ENCODE results near the gene RGS6. TPM values are rescaled to one million over a fixed set of nuclear protein-coding genes. Genes with fewer than 3 reads are reported as not detected.

RGS6 gene
- total RNA-seq, 2 experiments from 2014 or later = 0.39 to 0.57 TPM

DNA sequence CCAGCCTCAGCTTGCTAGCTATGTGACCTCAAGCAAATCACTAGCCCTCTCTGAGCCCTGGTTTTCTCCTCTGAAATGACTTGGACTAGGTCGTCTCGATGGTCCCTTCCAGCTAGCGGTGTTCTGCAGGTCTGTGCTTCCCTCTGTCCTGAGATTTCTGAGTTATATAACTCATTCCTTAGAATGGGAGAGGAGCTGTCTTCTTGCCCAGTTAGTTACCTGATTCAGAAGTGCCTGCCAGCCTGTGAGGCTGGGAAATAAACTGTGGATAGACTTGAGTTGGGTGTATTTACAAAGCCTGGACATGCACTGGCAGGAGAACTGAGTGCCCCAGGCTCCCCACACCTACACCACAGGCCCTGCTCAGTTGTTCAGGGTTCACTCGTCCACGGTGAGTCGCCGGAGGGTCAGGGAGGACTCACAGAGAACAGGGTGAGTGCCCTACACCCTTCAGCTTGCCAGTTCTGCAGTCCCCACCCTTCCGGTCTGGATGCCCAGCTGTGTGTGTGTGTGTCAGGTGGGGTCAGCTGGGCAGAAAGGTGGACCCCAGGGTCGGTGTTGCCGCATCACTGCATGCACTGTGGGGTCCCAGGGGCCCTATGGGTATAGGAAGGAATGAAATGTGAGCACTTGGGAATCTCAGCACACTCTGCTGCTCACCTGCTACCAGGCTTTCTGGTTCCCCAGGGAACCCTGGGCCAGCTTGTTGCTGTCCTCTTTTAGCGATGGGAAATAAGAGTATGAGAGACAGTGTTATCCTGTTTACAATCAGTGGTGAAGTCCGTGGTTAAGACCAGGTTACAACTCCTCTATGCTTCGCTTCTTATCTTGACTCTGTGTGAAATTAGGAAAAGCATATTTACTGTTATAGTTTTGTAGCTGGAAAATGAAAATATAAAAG, 613.4 kb downstream of the RGS6 start:
- Mint-ChIP-seq H3K4me3 (no peak overlapping the region), H3K9me3 (ENCODE audit: low read depth) (no peaks in the 10 kb centered on the region), H3K4me1 (no peaks in the 10 kb centered on the region), H3K36me3 (ENCODE audit: low read depth) (no peaks in the 10 kb centered on the region), H3K27ac (no peak overlapping the region), H3K27me3 (peaks cover 4% of the 10 kb centered on the region)
- intact Hi-C loops (cut with DNase I, micrococcal nuclease) = no loop called here
- ChIA-PET CTCF (interaction anchor here (0.6 kb wide), 1 partner anchor 129 kb away, joined by 3 read pairs; no protein-coding TSS in a partner anchor), POLR2A (interaction anchor here (0.6 kb wide), 1 partner anchor 718 kb away, joined by 3 read pairs; no protein-coding TSS in a partner anchor)
- ATAC-seq (no peak), DNase-seq (no peak)

DNA sequence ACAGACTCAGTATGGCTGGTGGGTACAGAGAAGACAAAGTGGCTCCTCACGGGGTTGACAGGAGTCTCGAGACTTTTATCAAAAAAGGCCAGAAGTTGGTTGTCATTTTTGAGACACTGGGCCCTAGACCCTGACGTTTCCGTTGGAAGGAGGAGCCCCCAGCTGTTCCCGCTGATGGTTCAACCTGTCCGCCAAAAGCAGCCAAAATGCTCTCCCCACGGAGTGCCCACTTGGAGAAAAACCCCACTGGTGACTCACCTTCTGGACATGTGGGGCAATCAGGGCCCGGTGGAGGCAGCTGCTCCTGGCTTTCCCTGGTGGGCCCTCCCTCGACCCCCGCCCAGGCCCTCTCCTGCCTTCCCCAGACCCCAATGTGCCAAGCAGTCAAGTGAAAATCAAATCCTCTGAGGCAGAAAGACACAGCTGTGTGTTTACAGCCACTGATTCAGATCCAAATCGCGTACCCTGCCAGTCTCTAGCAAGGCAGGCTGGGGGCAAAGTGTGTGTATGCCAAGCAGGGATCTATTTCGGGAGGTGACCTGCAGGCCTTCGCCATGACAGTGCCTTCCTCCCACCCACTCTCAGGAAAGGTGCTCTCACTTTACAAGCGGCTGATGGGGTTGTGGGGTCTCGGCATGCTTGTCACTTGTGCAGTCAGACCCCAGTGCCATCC, 614.3 kb downstream of the RGS6 start:
- CTCF ChIA-PET = no interaction called here
- Mint-ChIP-seq H3K9me3 (ENCODE audit: low read depth) (no peaks in the 10 kb centered on the region), H3K4me1 (no peaks in the 10 kb centered on the region), H3K27ac (no peak overlapping the region), H3K4me3 (no peak overlapping the region), H3K27me3 (peaks cover 4% of the 10 kb centered on the region), H3K36me3 (ENCODE audit: low read depth) (no peaks in the 10 kb centered on the region)
- intact Hi-C loops (cut with DNase I, micrococcal nuclease) = no loop called here
- POLR2A ChIA-PET = no interaction called here
- ATAC-seq = no peak
- DNase-seq = no peak

DNA sequence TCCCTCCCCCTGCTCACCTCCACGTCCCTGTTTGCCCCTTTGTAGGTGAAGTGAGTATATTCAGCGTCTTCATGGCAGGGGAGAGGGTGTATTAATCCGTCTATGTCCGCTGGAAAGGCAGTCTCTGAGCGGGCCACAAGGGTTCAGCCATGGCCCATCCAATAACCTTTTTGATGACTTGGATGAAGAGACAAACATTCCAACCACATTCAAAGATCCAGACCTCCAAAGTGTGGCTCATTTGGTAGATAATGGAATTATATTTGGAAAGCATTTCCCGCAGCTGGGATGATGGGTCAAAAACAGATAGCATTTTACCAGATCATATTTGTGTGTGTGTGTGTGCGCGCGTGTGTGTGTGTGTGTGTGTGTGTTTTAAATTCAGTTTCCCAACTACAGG, 615.8 kb downstream of the RGS6 start:
- no peak for DNase-seq
- H3K4me3 Mint-ChIP-seq = no peak overlapping the region
- no peak for ATAC-seq
- POLR2A ChIA-PET = no interaction called here
- no peaks in the 10 kb centered on the region for H3K4me1 Mint-ChIP-seq
- H3K27ac Mint-ChIP-seq = no peak overlapping the region
- no peaks in the 10 kb centered on the region for H3K9me3 Mint-ChIP-seq (ENCODE audit: low read depth)
- CTCF ChIA-PET = no interaction called here
- H3K27me3 Mint-ChIP-seq = peaks cover 4% of the 10 kb centered on the region
- no peaks in the 10 kb centered on the region for H3K36me3 Mint-ChIP-seq (ENCODE audit: low read depth)
- intact Hi-C loops (cut with DNase I, micrococcal nuclease) = no loop called here

DNA sequence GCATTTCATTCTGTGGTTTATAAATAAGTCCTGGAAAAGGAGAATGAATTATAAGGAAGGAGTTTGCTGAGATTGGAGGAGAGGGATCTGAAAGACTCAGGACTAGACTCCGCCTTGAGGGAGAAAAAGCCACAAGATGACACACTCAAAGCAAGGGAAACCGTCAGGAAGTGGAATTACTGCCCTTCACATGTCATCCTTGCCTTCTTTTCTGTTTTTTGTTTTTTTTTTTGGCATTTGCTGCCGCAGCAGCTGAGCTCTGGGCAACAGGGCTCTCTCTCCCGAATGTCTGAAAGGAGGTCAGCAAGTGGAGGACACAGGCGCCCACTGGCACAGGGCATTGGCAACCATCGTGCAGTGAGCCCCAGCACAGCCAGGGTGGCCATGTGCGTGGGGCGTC, 616.8 kb downstream of the RGS6 start:
- H3K9me3 Mint-ChIP-seq (ENCODE audit: low read depth) = no peaks in the 10 kb centered on the region
- no peak overlapping the region for H3K4me3 Mint-ChIP-seq
- H3K27ac Mint-ChIP-seq = no peak overlapping the region
- peaks cover 4% of the 10 kb centered on the region for H3K27me3 Mint-ChIP-seq
- POLR2A ChIA-PET = no interaction called here
- no peaks in the 10 kb centered on the region for H3K36me3 Mint-ChIP-seq (ENCODE audit: low read depth)
- CTCF ChIA-PET = interaction anchor here (1.2 kb wide), 1 partner anchor 10 kb away, joined by 3 read pairs; no protein-coding TSS in a partner anchor
- ATAC-seq = no peak
- intact Hi-C loops (cut with DNase I, micrococcal nuclease) = no loop called here
- no peak for DNase-seq
- H3K4me1 Mint-ChIP-seq = no peaks in the 10 kb centered on the region

DNA sequence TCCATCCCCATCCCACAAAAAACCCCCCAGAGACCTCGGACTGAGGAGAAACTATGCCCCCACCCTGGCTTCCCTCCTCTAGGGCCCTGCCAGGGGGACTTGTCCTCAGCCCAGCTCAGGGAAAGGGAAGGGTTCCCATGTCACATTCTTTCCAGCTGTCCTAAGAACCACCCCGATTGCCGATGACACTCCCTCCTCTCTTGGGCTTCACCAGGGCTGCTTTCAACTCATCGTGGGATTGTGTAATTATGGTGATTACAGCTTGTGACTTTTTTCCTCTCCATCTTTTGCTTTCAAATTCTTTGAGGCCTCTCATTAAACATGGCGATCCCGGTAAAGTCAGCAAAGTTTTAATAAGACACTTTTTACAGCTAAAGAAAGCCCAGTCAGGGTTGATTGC, 617.6 kb downstream of the RGS6 start:
- no peaks in the 10 kb centered on the region for H3K4me1 Mint-ChIP-seq
- DNase-seq (no peak), ATAC-seq (no peak)
- H3K36me3 Mint-ChIP-seq (ENCODE audit: low read depth) = no peaks in the 10 kb centered on the region
- H3K27me3 Mint-ChIP-seq = peaks cover 4% of the 10 kb centered on the region
- POLR2A ChIA-PET = no interaction called here
- CTCF ChIA-PET = interaction anchor here (0.7 kb wide), 1 partner anchor 17 kb away, joined by 6 read pairs; no protein-coding TSS in a partner anchor
- intact Hi-C loops (cut with DNase I, micrococcal nuclease) = no loop called here
- no peaks in the 10 kb centered on the region for H3K9me3 Mint-ChIP-seq (ENCODE audit: low read depth)
- no peak overlapping the region for H3K27ac Mint-ChIP-seq
- H3K4me3 Mint-ChIP-seq = no peak overlapping the region

DNA sequence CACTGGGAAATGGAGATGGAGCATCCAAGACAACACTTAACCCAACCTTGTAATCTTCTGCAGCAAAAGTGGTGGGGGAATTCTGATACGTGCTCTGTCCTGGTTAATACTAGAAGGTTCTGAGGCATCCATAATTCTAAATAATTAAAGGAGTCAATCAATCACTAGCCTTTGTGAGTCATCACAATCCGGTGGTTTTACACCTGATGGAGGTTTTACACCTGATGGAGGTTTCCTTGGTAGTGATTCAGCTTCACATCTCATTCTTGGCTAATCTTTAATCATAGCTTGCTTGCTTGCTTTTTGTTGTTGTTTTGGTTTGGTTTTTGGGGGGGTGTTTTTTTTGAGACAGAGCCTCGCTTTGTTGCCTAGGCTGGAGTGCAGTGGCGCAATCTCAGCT, 618.3 kb downstream of the RGS6 start:
- DNase-seq (no peak), ATAC-seq (no peak)
- no peak overlapping the region for H3K4me3 Mint-ChIP-seq
- H3K27ac Mint-ChIP-seq = no peak overlapping the region
- CTCF ChIA-PET = interaction anchor here (0.7 kb wide), 1 partner anchor 17 kb away, joined by 6 read pairs; no protein-coding TSS in a partner anchor
- no peaks in the 10 kb centered on the region for H3K36me3 Mint-ChIP-seq (ENCODE audit: low read depth)
- no peaks in the 10 kb centered on the region for H3K9me3 Mint-ChIP-seq (ENCODE audit: low read depth)
- no peaks in the 10 kb centered on the region for H3K4me1 Mint-ChIP-seq
- intact Hi-C loops (cut with DNase I, micrococcal nuclease) = no loop called here
- POLR2A ChIA-PET = no interaction called here
- H3K27me3 Mint-ChIP-seq = peaks cover 2% of the 10 kb centered on the region

DNA sequence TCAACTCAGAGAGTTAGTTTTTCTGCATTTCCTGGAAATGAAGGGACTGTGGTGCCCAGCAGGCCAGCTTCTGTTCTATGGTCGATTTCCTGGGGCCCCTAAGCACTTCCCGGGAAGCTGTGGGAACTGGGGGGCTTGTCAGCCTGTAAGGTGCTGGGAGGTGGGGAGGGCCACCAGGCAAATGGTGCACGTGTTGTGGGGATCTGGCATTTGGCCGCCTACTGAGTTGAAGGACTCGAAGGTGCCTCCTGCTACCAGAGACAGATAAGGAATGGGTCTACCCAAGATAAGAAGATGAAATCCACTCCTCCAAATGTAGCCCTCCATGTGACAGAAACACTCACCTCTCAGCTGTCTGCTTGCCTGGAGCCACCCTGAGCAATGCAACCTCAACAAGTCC, 620.0 kb downstream of the RGS6 start:
- no peaks in the 10 kb centered on the region for H3K9me3 Mint-ChIP-seq (ENCODE audit: low read depth)
- no peak overlapping the region for H3K4me3 Mint-ChIP-seq
- intact Hi-C loops (cut with DNase I, micrococcal nuclease) = no loop called here
- ATAC-seq = no peak
- H3K27me3 Mint-ChIP-seq = peaks cover 2% of the 10 kb centered on the region
- POLR2A ChIA-PET = no interaction called here
- H3K4me1 Mint-ChIP-seq = no peaks in the 10 kb centered on the region
- no peak overlapping the region for H3K27ac Mint-ChIP-seq
- DNase-seq = no peak
- no peaks in the 10 kb centered on the region for H3K36me3 Mint-ChIP-seq (ENCODE audit: low read depth)
- CTCF ChIA-PET = no interaction called here

DNA sequence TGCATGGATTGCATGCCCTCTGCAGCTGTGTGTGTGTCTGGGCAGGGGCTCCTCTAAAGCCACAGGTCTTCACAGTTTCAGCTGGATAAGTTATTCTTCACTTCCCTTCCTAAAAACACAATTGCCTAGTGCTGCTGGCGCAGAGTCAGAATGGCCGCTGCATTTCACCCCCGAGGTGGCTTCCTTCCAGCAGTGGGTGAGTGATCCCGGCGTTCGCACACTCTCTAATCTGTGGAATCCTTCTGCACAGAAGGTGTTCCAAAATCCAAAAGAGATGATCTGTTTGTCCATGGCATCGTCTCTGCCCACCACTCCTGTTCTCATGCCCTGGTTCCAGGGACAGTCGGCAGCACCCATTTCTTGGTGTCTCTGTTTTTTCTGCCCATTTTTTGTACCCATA, 620.9 kb downstream of the RGS6 start:
- ATAC-seq = no peak
- POLR2A ChIA-PET = no interaction called here
- peaks cover 2% of the 10 kb centered on the region for H3K27me3 Mint-ChIP-seq

DNA sequence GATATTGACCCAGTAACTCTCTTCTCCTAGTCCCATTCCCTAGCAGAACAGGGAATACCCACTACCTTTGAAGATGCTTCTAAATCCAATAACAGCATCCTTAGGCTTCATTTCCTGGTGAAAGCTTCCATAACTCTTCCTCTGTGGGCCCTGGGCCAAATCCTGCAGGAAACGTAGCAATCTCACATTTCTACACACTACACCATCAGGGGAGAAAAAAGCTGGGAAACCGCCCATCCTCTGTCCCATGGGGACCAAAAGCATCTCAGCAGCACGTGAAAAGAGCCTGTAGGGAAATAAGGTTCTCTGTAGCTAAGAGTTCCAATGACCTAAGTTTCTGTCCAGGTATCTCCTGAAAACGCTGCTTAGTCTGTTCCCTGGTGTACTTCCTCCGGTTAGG, 621.4 kb downstream of the RGS6 start:
- Mint-ChIP-seq H3K9me3 (ENCODE audit: low read depth) (no peaks in the 10 kb centered on the region), H3K4me1 (no peaks in the 10 kb centered on the region), H3K4me3 (no peak overlapping the region), H3K27me3 (peaks cover 2% of the 10 kb centered on the region), H3K36me3 (ENCODE audit: low read depth) (no peaks in the 10 kb centered on the region), H3K27ac (no peak overlapping the region)
- no peak for DNase-seq
- POLR2A ChIA-PET = no interaction called here
- intact Hi-C loops (cut with DNase I, micrococcal nuclease) = no loop called here
- no peak for ATAC-seq
- CTCF ChIA-PET = interaction anchor here (1.1 kb wide), 1 partner anchor 43 kb away, joined by 3 read pairs; no protein-coding TSS in a partner anchor

More for the DNA sequence above, 620.9 kb downstream of the RGS6 start:
- no peaks in the 10 kb centered on the region for H3K4me1 Mint-ChIP-seq
- no peak for DNase-seq
- CTCF ChIA-PET = interaction anchor here (0.5 to 1.1 kb wide), 2 partner anchors 43 to 151 kb away, joined by 3 read pairs; no protein-coding TSS in a partner anchor
- H3K4me3 Mint-ChIP-seq = no peak overlapping the region
- H3K36me3 Mint-ChIP-seq (ENCODE audit: low read depth) = no peaks in the 10 kb centered on the region
- intact Hi-C loops (cut with DNase I, micrococcal nuclease) = no loop called here
- no peaks in the 10 kb centered on the region for H3K9me3 Mint-ChIP-seq (ENCODE audit: low read depth)
- H3K27ac Mint-ChIP-seq = no peak overlapping the region

DNA sequence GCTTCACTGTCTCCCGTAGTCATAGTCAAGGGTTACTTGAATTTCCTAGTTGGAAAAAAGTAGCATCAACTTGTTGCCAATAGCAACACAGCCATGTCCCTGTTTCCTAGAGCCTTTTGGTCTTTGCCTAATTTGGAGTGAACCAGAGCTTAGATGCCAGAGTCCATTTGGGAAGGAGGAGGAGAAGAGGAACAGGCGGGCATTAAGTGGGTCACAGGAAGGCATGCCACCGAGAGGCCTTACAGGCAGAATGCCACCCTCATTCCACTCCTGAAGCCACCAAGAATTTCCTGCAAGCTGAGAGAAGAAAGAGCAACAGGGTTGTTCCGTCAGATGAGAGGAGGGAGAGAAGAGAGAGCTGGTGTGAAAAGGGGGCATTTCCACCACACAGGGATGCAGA, 622.2 kb downstream of the RGS6 start:
- Mint-ChIP-seq H3K27ac (no peak overlapping the region), H3K9me3 (ENCODE audit: low read depth) (no peaks in the 10 kb centered on the region)
- CTCF ChIA-PET = no interaction called here

DNA sequence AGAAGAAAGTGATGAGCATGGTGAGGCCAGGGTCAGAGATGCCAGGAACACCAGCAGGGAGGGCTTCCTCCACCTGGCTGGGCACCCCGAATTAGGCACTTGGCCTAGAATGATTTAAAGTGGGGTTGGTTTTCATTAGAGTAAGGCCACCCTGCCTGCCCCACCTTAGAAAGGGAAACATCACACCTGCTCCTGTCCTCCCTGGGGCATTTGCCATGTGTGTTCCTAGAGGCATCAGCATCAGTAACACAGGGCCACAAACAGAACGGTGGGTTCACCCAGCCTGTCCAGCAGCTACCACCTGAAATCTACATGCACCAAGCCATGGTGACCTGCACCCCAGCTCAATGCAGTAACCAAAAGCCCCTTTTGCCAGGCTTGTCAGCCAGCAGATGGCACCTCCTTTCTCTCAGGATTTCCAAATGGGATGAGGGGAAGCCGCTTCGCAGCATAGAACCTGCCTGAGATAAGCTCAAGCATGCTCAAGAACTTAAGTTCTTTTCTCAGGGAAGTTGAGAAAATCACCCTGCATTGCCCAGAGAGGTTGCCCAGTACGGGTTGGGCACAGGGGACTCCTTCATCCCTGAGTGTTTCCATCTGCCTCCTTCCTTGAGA, 622.9 kb downstream of the RGS6 start:
- CTCF ChIA-PET = interaction anchor here (0.6 to 1.2 kb wide), 2 partner anchors 38 to 144 kb away, joined by 3 read pairs; no protein-coding TSS in a partner anchor
- ATAC-seq = no peak
- Mint-ChIP-seq H3K27me3 (peaks cover 2% of the 10 kb centered on the region), H3K4me3 (no peak overlapping the region), H3K4me1 (no peaks in the 10 kb centered on the region), H3K9me3 (ENCODE audit: low read depth) (no peaks in the 10 kb centered on the region), H3K36me3 (ENCODE audit: low read depth) (no peaks in the 10 kb centered on the region), H3K27ac (no peak overlapping the region)
- POLR2A ChIA-PET = no interaction called here
- intact Hi-C loops (cut with DNase I, micrococcal nuclease) = no loop called here
- no peak for DNase-seq

More for the DNA sequence above, 622.2 kb downstream of the RGS6 start:
- POLR2A ChIA-PET = no interaction called here
- H3K4me1 Mint-ChIP-seq = no peaks in the 10 kb centered on the region
- no peak for ATAC-seq
- H3K27me3 Mint-ChIP-seq = no peaks in the 10 kb centered on the region
- H3K36me3 Mint-ChIP-seq (ENCODE audit: low read depth) = no peaks in the 10 kb centered on the region
- H3K4me3 Mint-ChIP-seq = no peak overlapping the region
- intact Hi-C loops (cut with DNase I, micrococcal nuclease) = no loop called here
- no peak for DNase-seq
